OCI-LY7 (cell line): ENCODE results near the gene DYNLT2. TPM values are rescaled to one million over a fixed set of nuclear protein-coding genes. Genes with fewer than 3 reads are reported as not detected.
A peak's percentile ranks its signal among the peaks of the same experiment; 100 is the strongest.

Source experiments
- BruUV-seq: library from RNA; stranded (reverse); fragments of 400-500 nt; replicated peaks from 2 replicates; lab custom pipeline; 2021; lab: Mats Ljungman, UMichigan
- CTCF ChIA-PET: fragments of 300-600 bp; sonication (Branson Sonifier 250); formaldehyde crosslinking; loops from one replicate; lab custom pipeline; 2022; ENCODE audit warnings: antibody characterized with exemption; ENCODE audit not compliant: unreplicated experiment; lab: Charles Lee
- POLR2A ChIA-PET: fragments of 300-600 bp; sonication (Branson Sonifier 250); formaldehyde crosslinking; loops from one replicate; lab custom pipeline; 2022; ENCODE audit warnings: antibody characterized with exemption; lab: Charles Lee
- DNase-seq: peaks from one replicate; pipeline ENCODE4 v3.0.0-alpha.2; 2015; ENCODE audit warnings: low spot score
- H2AFZ ChIP-seq: fragments of 200-600 bp; sonication (generic), shearing (Covaris generic); 2 replicates; pipeline ENCODE4 v1.6.1; 2014; ENCODE audit warnings: mild to moderate bottlenecking, antibody characterized with exemption, low read length, moderate library complexity
- H3K27ac ChIP-seq: fragments of 200-600 bp; sonication (generic); 2 replicates; pipeline ENCODE4 v1.5.1; 2014; ENCODE audit warnings: mixed run types, low read depth, mild to moderate bottlenecking, moderate library complexity, low read length, inconsistent platforms; ENCODE audit not compliant: poor library complexity, severe bottlenecking
- H3K36me3 ChIP-seq: fragments of 200-600 bp; sonication (generic); 2 replicates; pipeline ENCODE4 v1.6.1; 2014; ENCODE audit warnings: mild to moderate bottlenecking, antibody characterized with exemption, low read length, moderate library complexity, mixed read lengths; ENCODE audit not compliant: insufficient read depth
- H3K4me1 ChIP-seq: fragments of 200-600 bp; sonication (generic); 2 replicates; pipeline ENCODE4 v1.5.1; 2014; ENCODE audit warnings: mild to moderate bottlenecking, low read length; ENCODE audit not compliant: insufficient read depth, poor library complexity, severe bottlenecking
- H3K4me2 ChIP-seq: fragments of 200-600 bp; sonication (generic); 2 replicates; pipeline ENCODE4 v1.6.1; 2014; ENCODE audit warnings: mild to moderate bottlenecking, low read length
- H3K4me3 ChIP-seq: fragments of 200-600 bp; sonication (generic); 2 replicates; pipeline ENCODE4 v1.5.1; 2014; ENCODE audit warnings: mild to moderate bottlenecking, low read depth, low read length; ENCODE audit not compliant: poor library complexity, severe bottlenecking
- H3K79me2 ChIP-seq: fragments of 200-600 bp; sonication (generic); 2 replicates; pipeline ENCODE4 v1.6.1; 2016; ENCODE audit warnings: low read depth, mild to moderate bottlenecking, low read length, moderate library complexity, mixed read lengths; ENCODE audit not compliant: insufficient read depth
- H3K9me2 ChIP-seq: fragments of 200-600 bp; sonication (generic); 2 replicates; pipeline ENCODE4 v1.6.1; 2016; ENCODE audit warnings: mild to moderate bottlenecking, low read length, mixed read lengths; ENCODE audit not compliant: insufficient read depth
- H3K9me3 ChIP-seq: fragments of 200-600 bp; sonication (generic); 2 replicates; pipeline ENCODE4 v1.6.1; 2014; ENCODE audit warnings: mild to moderate bottlenecking, mixed run types, low read length, mixed read lengths
- H4K20me1 ChIP-seq: fragments of 200-600 bp; sonication (generic); 2 replicates; pipeline ENCODE4 v1.6.1; 2014; ENCODE audit warnings: mild to moderate bottlenecking, antibody characterized with exemption, low read length, moderate library complexity, mixed read lengths; ENCODE audit not compliant: insufficient read depth
- EZH2phosphoT487 ChIP-seq: fragments of 200-600 bp; sonication (generic); IDR thresholded peaks from 2 replicates; pipeline ENCODE4 v1.6.1; 2018; ENCODE audit warnings: low read depth, borderline replicate concordance, mild to moderate bottlenecking, mixed run types, antibody characterized with exemption, low read length, moderate library complexity, mixed read lengths
- intact Hi-C: fragments of 100-400 bp; cut with micrococcal nuclease; formaldehyde crosslinking; loops from one replicate; pipeline ENCODE4 v1.10.0; 2022; ENCODE audit not compliant: unreplicated experiment
- total RNA-seq, 2 experiments: library from RNA; depleted of rRNA in 1 of 2; stranded (reverse); fragments of >200 nt in 1 of 2; shearing (Covaris generic) in 1 of 2; gene quantifications; 2 replicates each; pipeline ENCODE4 v1.2.3, GENCODE V29; 2014 to 2022
- TF ChIP-seq, protein P1 (sequence below): fragments of 200-600 bp; sonication (generic); conservative IDR thresholded peaks from 2 replicates; pipeline ENCODE4 v1.5.1; 2014; ENCODE audit warnings: mild to moderate bottlenecking, antibody characterized with exemption, low read length, moderate library complexity, mixed read lengths

The DYNLT2 gene
- total RNA-seq, 2 experiments from 2014 or later = 6.4 to 7.7 TPM

DNA sequence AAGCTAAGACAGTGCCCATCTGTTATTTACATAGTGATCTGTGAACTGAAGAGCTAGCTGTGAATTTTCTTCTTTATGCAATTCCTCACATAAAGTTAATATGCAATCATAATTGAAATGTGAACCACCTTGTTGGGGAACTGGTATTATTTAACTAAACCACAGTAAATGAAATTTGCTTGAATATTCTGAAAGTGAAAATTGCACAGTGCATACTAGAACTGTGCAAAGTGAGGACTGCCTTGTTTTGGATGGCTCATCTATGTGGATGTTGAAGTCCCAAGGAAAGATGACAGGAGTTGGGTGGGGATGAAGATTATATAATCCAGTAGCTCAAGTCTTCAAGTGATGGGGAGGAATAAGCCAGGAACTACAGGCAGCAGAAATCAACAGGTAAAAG is 21.4 kb downstream of the DYNLT2 start:
- Histone ChIP-seq H3K79me2 (no peaks in the 10 kb centered on the region), H3K4me1 (peaks cover 10% of the 10 kb centered on the region), H3K9me3 (no peaks in the 10 kb centered on the region), H2AFZ (no peak overlapping the region), H3K27ac (no peak overlapping the region), H3K9me2 (no peaks in the 10 kb centered on the region), H4K20me1 (no peaks in the 10 kb centered on the region), H3K36me3 (no peaks in the 10 kb centered on the region), H3K4me3 (no peak overlapping the region), H3K4me2 (no peak overlapping the region)
- TF ChIP-seq EZH2phosphoT487 = no peak
- TF ChIP-seq, protein P1, sequence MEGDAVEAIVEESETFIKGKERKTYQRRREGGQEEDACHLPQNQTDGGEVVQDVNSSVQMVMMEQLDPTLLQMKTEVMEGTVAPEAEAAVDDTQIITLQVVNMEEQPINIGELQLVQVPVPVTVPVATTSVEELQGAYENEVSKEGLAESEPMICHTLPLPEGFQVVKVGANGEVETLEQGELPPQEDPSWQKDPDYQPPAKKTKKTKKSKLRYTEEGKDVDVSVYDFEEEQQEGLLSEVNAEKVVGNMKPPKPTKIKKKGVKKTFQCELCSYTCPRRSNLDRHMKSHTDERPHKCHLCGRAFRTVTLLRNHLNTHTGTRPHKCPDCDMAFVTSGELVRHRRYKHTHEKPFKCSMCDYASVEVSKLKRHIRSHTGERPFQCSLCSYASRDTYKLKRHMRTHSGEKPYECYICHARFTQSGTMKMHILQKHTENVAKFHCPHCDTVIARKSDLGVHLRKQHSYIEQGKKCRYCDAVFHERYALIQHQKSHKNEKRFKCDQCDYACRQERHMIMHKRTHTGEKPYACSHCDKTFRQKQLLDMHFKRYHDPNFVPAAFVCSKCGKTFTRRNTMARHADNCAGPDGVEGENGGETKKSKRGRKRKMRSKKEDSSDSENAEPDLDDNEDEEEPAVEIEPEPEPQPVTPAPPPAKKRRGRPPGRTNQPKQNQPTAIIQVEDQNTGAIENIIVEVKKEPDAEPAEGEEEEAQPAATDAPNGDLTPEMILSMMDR = no peak
- POLR2A ChIA-PET = no interaction called here
- CTCF ChIA-PET = no interaction called here
- intact Hi-C loops = no loop called here
- BruUV-seq = no TSS peak
- DNase-seq = no peak

- Histone ChIP-seq H3K79me2 (peaks cover 13% of the 10 kb centered on the region), H3K4me3 (no peak overlapping the region), H3K4me2 (no peak overlapping the region), H3K9me3 (no peaks in the 10 kb centered on the region), H3K27ac (no peak overlapping the region), H3K9me2 (no peaks in the 10 kb centered on the region), H3K36me3 (no peaks in the 10 kb centered on the region), H3K4me1 (peaks cover 16% of the 10 kb centered on the region), H2AFZ (no peak overlapping the region), H4K20me1 (peaks cover 8% of the 10 kb centered on the region; the same call in 1 of the 2 replicates)
- intact Hi-C loops = no loop called here
- TF ChIP-seq, protein P1 = no peak
- TF ChIP-seq EZH2phosphoT487 = no peak
- ChIA-PET CTCF (no interaction called here), POLR2A (interaction anchor here (2.7 kb wide), 1 partner anchor 18 kb away, joined by 12 read pairs; no protein-coding TSS in a partner anchor)
- DNase-seq = no peak
- no TSS peak for BruUV-seq
Measured at GRCh38 chr6:169726963-169727362, 24.4 kb downstream of the DYNLT2 start.

- CTCF ChIA-PET = no interaction called here
- intact Hi-C loops = no loop called here
- TF ChIP-seq EZH2phosphoT487 = no peak
- TF ChIP-seq, protein P1 = no peak
Measured at GRCh38 chr6:169726049-169726400, 25.3 kb downstream of the DYNLT2 start.

More at GRCh38 chr6:169726049-169726400, 25.3 kb downstream of the DYNLT2 start:
- peak overlapping the region; percentile 76 for H3K4me3 ChIP-seq
- no peaks in the 10 kb centered on the region for H3K9me3 ChIP-seq
- peaks cover 25% of the 10 kb centered on the region for H3K4me1 ChIP-seq
- H2AFZ ChIP-seq = no peak overlapping the region
- no peaks in the 10 kb centered on the region for H3K36me3 ChIP-seq
- no peak overlapping the region for H3K27ac ChIP-seq
- H3K79me2 ChIP-seq = peaks cover 22% of the 10 kb centered on the region
- DNase-seq = no peak
- H3K9me2 ChIP-seq = no peaks in the 10 kb centered on the region
- H3K4me2 ChIP-seq = peak overlapping the region; percentile 88
- POLR2A ChIA-PET = interaction anchor here (0.7 to 2.7 kb wide), 6 partner anchors 9 to 178 kb away, joined by 5 to 12 read pairs (median 5); partner anchors contain the start of gene C6orf120
- BruUV-seq = no TSS peak
- H4K20me1 ChIP-seq = peaks cover 18% of the 10 kb centered on the region
